Measurements from ENCODE around the gene TRPC4. TPM values are rescaled to one million over a fixed set of nuclear protein-coding genes. Genes with fewer than 3 reads are reported as not detected.

TRPC4 gene
- total RNA-seq, 1 donor from 2014 or later = 2.5 TPM

DNA sequence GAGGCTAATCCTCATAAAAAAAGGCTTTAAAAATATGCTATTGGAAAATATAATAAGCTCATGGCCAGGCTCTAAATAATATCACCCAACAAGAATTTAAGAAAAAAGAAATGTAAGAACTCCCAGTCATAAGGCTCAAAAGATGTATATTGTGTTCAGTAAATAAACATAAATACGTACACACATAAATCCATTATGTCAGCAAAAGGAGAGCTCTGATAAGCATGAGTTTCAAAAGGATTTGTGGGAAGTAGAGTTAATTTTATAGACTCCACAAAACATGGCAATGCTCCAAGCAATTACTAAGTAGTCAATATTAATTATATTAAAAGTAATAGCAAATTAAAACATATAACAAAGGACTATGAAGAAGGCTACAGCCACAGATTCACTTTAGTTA lies 37.3 kb upstream of the TRPC4 start:
- TF ChIP-seq, protein P1, sequence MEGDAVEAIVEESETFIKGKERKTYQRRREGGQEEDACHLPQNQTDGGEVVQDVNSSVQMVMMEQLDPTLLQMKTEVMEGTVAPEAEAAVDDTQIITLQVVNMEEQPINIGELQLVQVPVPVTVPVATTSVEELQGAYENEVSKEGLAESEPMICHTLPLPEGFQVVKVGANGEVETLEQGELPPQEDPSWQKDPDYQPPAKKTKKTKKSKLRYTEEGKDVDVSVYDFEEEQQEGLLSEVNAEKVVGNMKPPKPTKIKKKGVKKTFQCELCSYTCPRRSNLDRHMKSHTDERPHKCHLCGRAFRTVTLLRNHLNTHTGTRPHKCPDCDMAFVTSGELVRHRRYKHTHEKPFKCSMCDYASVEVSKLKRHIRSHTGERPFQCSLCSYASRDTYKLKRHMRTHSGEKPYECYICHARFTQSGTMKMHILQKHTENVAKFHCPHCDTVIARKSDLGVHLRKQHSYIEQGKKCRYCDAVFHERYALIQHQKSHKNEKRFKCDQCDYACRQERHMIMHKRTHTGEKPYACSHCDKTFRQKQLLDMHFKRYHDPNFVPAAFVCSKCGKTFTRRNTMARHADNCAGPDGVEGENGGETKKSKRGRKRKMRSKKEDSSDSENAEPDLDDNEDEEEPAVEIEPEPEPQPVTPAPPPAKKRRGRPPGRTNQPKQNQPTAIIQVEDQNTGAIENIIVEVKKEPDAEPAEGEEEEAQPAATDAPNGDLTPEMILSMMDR (conservative IDR thresholded peaks at IDR 0.05) = no peak
- Mint-ChIP-seq H3K27me3 (ENCODE audit: low read depth) (no peaks in the 10 kb centered on the region), H3K9me3 (no peaks in the 10 kb centered on the region), H3K4me3 (no peak overlapping the region), H3K27ac (ENCODE audit: unreplicated experiment) (no peak overlapping the region), H3K4me1 (no peaks in the 10 kb centered on the region), H3K36me3 (ENCODE audit: low read depth) (no peaks in the 10 kb centered on the region)
- no peak for DNase-seq (ENCODE audit: low read depth, low spot score)

DNA sequence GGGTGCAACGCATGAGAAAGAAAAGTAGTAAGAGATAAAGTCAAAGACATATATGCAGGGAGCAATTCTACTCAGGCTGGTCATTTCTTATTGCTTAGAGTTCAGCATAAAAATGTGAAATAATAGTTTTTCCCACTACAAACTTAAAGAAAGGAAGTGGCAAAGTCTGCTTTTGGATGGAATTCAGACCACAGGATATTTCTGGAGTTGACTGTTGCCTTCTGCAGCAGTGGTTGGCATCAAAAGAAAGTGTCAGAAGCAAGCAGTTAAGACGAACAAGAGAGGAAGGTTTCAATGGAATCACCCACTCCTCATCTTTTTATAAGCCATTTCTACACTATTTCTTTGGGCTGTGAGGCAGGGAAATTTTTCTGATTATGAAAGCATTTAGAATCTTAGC lies 36.2 kb upstream of the TRPC4 start:
- DNase-seq (ENCODE audit: low read depth, low spot score) = no peak
- Mint-ChIP-seq H3K4me3 (no peak overlapping the region), H3K9me3 (peaks cover 1% of the 10 kb centered on the region), H3K36me3 (ENCODE audit: low read depth) (no peaks in the 10 kb centered on the region), H3K4me1 (no peaks in the 10 kb centered on the region), H3K27me3 (ENCODE audit: low read depth) (no peaks in the 10 kb centered on the region), H3K27ac (ENCODE audit: unreplicated experiment) (no peak overlapping the region)
- TF ChIP-seq, protein P1 (conservative IDR thresholded peaks at IDR 0.05) = no peak

DNA sequence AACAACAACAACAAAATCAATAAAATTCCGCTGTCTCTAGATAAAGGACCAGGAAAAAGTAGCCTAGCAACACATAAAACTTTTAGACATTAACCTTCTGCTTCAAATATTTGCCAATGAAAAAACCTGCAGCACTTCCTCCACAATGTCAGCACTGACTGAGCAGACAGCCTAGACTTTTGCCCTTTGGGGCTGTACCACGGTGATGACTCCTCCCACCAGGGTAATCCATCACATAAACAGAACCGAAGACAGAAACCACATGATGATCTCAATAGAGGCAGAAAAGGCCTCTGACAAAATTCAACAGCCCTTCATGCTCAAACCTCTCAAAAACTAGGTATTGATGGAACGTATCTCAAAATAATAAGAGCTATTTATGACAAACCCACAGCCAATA lies 30.2 kb upstream of the TRPC4 start:
- Mint-ChIP-seq H3K27me3 (ENCODE audit: low read depth) (no peaks in the 10 kb centered on the region), H3K9me3 (peaks cover 3% of the 10 kb centered on the region), H3K27ac (ENCODE audit: unreplicated experiment) (no peak overlapping the region), H3K4me3 (no peak overlapping the region), H3K36me3 (ENCODE audit: low read depth) (no peaks in the 10 kb centered on the region), H3K4me1 (peaks cover 4% of the 10 kb centered on the region)
- TF ChIP-seq, protein P1 (conservative IDR thresholded peaks at IDR 0.05) = no peak
- no peak for DNase-seq (ENCODE audit: low read depth, low spot score)

DNA sequence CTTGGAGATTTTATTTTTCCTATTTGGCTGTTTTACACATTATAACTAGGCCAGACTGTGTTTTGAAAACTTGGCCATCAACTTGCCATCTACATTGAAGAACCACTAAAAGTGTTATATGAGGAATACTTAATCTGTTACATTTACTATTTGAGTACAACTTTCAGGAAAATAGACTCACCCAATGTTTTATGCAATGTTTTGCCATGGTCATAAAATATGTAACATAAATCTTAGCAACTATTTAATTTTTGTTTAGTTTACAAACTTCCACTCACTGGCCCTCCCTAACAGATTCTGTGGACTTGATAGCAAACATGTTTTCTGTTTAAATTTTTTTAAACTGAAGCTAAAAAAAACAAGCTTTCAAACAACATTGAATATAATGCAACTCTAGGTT lies 23.7 kb upstream of the TRPC4 start:
- no peaks in the 10 kb centered on the region for H3K27me3 Mint-ChIP-seq (ENCODE audit: low read depth)
- H3K4me3 Mint-ChIP-seq = no peak overlapping the region
- DNase-seq (ENCODE audit: low read depth, low spot score) = no peak
- TF ChIP-seq, protein P1 (conservative IDR thresholded peaks at IDR 0.05) = no peak
- no peaks in the 10 kb centered on the region for H3K36me3 Mint-ChIP-seq (ENCODE audit: low read depth)
- no peaks in the 10 kb centered on the region for H3K4me1 Mint-ChIP-seq
- H3K27ac Mint-ChIP-seq (ENCODE audit: unreplicated experiment) = no peak overlapping the region
- no peaks in the 10 kb centered on the region for H3K9me3 Mint-ChIP-seq

DNA sequence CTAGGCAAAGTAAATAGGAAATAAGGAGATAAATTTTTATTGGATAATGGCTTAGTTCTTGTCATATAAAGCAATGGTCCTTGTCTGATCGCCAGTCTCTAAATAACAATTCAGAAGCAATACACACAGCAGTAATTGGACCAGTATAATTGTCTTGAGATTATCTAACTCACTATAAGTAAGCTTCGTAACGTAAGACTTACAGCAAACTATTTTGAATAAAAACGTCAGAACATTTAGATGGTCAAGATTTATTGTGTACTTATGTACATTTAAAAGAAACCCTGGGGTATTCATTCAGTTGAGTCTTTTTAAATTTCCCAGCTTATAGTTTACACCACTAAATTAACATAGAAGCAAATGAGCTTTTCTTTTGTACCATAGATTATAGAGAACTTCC lies 20.2 kb upstream of the TRPC4 start:
- TF ChIP-seq, protein P1 (conservative IDR thresholded peaks at IDR 0.05) = no peak
- Mint-ChIP-seq H3K27ac (ENCODE audit: unreplicated experiment) (no peak overlapping the region), H3K27me3 (ENCODE audit: low read depth) (no peaks in the 10 kb centered on the region), H3K9me3 (no peaks in the 10 kb centered on the region), H3K4me3 (no peak overlapping the region), H3K4me1 (no peaks in the 10 kb centered on the region), H3K36me3 (ENCODE audit: low read depth) (no peaks in the 10 kb centered on the region)
- DNase-seq (ENCODE audit: low read depth, low spot score) = no peak

DNA sequence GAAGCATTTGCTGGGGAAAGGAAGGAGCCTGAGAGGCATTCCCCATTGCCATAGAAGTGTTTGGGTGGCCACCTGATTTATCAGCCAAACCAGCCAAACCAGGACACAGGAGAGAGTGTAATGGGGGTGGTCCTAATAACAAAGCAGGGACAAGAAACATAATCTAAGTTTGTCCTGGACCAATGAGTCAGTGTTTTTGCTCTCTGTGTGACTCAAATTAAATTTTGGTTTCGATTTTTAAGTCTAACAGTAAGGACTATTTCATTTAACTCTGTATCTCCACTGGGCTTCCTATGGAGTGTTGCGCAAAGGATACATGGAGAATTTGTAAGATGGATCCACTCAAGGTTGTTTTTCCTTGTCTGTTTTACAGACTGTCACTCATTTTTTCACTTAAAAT lies 19.5 kb upstream of the TRPC4 start:
- no peaks in the 10 kb centered on the region for H3K9me3 Mint-ChIP-seq
- no peak for DNase-seq (ENCODE audit: low read depth, low spot score)
- H3K27ac Mint-ChIP-seq (ENCODE audit: unreplicated experiment) = no peak overlapping the region
- no peaks in the 10 kb centered on the region for H3K27me3 Mint-ChIP-seq (ENCODE audit: low read depth)
- no peak overlapping the region for H3K4me3 Mint-ChIP-seq
- H3K36me3 Mint-ChIP-seq (ENCODE audit: low read depth) = no peaks in the 10 kb centered on the region
- TF ChIP-seq, protein P1 (conservative IDR thresholded peaks at IDR 0.05) = no peak
- H3K4me1 Mint-ChIP-seq = no peaks in the 10 kb centered on the region
